HG03571 (cell line): ENCODE measurements around the gene ANAPC1.
"Not testable (repeated sequence)": the region's sequence is repeated elsewhere in the genome, so short reads cannot be mapped to it uniquely, and the experiment has no call there.

Experiments used
- ATAC-seq: cut with Tn5 transposase; IDR thresholded peaks from one replicate; pipeline ENCODE4 v1.9.1; 2021; ENCODE audit not compliant: unreplicated experiment

ANAPC1 gene

DNA sequence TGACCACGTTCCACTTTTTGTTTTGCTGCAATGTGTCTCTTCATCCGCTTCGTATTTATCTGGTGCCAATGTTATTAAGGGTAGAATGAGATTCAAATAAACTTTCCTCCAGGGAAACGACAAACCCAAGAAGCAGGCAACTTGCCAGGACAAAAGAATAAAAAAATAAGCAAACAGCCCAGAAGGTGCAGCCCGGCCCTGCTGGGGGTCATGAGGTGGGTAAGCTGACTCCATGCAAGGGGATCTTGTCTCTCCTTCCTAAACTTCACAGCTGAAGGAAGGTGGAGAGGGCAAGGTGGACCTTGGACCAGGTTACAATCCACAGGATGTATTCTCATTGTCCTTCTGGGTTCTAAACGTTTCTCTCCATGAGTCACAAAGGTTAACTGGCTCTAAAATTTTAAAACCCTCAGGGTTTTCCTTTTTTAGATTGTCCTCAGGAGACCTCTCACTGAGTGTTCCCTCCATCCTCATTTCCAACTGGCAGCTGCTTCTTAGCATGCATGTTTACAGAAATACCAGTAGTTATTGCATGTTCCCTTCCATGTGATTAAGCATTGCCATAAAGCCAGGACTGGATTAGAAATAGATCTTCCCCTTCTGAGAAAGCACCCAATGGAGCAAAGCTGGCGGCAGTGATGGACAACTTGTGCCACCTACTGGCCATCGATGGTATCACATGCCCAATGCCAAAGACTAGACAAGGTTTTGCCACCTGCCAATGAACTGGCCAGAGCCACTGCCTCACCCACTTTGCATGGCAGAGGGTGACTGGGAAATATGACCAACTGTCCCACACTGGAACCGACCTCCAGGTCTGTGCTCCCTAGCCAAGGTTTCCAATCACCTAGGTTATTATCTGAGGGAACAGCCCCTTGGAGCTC lies 147.9 kb downstream of the ANAPC1 start:
- ATAC-seq, result peak; percentile 64

DNA sequence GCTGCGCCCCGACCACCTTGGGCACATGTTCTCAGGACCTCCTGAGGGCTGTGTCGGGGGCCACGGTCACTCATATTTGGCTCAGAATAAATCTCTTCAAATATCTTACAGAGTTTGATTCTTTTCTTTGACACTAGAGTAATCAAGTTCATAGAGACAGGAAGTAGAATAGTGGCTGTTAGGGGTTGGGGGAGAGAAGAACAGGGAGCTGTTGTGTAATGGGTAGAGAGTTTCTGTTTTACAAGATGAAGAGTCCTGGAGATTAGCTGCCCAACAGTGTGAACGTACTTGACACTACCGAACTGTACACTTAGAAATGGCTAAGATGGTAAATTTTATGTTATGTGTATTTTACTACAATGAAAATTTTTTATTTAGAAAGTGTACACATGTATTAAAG lies 148.6 kb downstream of the ANAPC1 start:
- not testable (repeated sequence) for ATAC-seq

DNA sequence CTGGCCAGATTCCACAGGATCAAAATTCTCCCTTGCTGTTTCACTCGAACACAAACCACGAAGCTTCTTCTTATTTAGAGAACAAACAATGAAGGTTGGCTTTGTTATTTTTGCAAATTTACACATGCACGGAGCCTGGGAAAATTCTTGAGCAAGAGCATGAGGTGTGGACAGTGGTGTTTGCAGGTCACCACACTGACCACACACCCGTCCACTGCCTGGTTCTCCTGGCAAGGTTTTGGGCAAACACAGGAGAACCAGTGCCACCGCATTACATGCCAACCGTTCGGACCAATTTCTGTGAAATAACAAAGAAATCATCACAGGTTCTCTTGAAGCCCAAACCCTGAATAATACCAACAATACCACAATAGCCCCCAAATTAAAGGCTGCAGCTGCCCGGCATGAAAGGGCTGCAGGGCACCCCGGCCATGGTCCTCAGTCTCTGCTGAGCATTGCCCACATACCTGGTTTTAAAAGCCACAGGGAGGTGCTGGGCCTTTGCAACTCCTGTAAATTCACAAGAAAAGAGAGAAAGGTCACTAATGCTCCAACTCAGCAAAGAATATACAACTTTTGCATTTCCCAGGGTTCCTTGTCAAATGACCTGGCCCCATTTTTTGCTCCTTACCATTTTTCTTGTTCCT lies 154.1 kb downstream of the ANAPC1 start:
- not testable (repeated sequence) for ATAC-seq

GRCh38 chr2:111727611-111728110 lies 156.3 kb downstream of the ANAPC1 start:
- not testable (repeated sequence) for ATAC-seq

DNA sequence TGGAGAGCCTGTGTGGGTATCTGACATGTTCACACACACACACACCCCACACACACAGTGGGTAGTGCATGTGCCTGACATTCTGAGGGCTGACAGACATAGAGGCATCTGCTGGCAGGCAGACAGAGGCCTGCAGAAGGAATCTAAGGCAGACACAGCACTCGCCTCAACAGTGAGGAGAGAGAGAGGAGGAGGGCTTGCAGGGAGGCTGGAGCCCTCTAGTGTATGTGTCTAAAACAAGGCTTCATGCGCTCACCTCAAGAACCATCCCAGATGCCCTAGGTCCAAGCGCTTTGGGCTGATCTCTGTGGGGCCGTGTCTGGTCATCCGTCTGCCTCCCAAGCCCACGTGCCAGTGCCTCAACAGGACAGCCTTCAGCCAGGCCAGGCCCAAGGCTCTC lies 158.3 kb downstream of the ANAPC1 start:
- not testable (repeated sequence) for ATAC-seq

DNA sequence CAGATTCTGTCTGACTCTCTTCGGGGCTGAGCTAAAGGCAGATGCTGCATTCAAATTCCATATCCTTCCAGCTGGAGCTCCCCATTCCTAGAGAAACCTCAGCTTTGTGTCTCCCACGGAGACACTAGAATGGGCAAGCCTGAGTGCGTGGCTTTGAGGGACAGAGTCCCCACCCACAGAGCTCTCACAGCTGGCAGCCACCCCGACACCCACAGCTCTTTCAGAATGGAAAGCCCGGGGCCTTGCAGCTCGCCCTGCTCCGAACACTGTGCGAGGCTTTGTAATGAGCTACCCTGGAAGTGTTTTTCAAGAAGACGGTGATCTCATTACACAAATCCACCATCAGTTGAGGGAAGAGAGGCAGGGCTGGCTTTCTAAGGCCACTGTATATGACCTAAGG lies 164.4 kb downstream of the ANAPC1 start:
- not testable (repeated sequence) for ATAC-seq
